OCI-LY1 (cell line): ENCODE results near the gene ANTXRL.
"Not testable (repeated sequence)": the region's sequence is repeated elsewhere in the genome, so short reads cannot be mapped to it uniquely, and the experiment has no call there.

Experiments used
- H2AFZ ChIP-seq: fragments of 200-600 bp; sonication (generic), shearing (Covaris generic); 2 replicates; pipeline ENCODE4 v1.6.0; 2014; ENCODE audit warnings: antibody characterized with exemption, mild to moderate bottlenecking, low read length
- H3F3A ChIP-seq: fragments of 200-600 bp; sonication (generic), shearing (Covaris generic); 2 replicates; pipeline ENCODE4 v1.6.0; 2014; ENCODE audit warnings: mild to moderate bottlenecking, antibody characterized with exemption, low read length, moderate library complexity; ENCODE audit not compliant: insufficient read depth
- H3K27ac ChIP-seq: fragments of 200-600 bp; sonication (generic); 2 replicates; pipeline ENCODE4 v1.5.1; 2014; ENCODE audit warnings: low read length, mixed run types, mild to moderate bottlenecking, low read depth; ENCODE audit not compliant: poor library complexity, severe bottlenecking
- H3K27me3 ChIP-seq: fragments of 200-600 bp; sonication (generic); 2 replicates; pipeline ENCODE4 v1.6.0; 2014; ENCODE audit warnings: antibody characterized with exemption, mild to moderate bottlenecking, low read length, moderate library complexity; ENCODE audit not compliant: insufficient read depth
- H3K36me3 ChIP-seq: fragments of 200-600 bp; sonication (generic); 2 replicates; pipeline ENCODE4 v1.6.1; 2014; ENCODE audit warnings: mild to moderate bottlenecking, antibody characterized with exemption, low read length, moderate library complexity, mixed read lengths; ENCODE audit not compliant: insufficient read depth
- H3K4me1 ChIP-seq: fragments of 200-600 bp; sonication (generic); 2 replicates; pipeline ENCODE4 v1.5.1; 2014; ENCODE audit warnings: mild to moderate bottlenecking, low read length, moderate library complexity; ENCODE audit not compliant: insufficient read depth, severe bottlenecking
- H3K4me2 ChIP-seq: fragments of 200-600 bp; sonication (generic), shearing (Covaris generic); 2 replicates; pipeline ENCODE4 v1.6.1; 2014; ENCODE audit warnings: low read length
- H3K4me3 ChIP-seq: fragments of 200-600 bp; sonication (generic); 2 replicates; pipeline ENCODE4 v1.5.1; 2014; ENCODE audit warnings: low read length, low read depth, mild to moderate bottlenecking, mixed read lengths; ENCODE audit not compliant: poor library complexity, severe bottlenecking
- H3K79me2 ChIP-seq: fragments of 200-600 bp; shearing (Covaris generic); 2 replicates; pipeline ENCODE4 v1.6.1; 2016; ENCODE audit warnings: mixed run types, low read length, mixed read lengths; ENCODE audit not compliant: insufficient read depth
- H3K9ac ChIP-seq: fragments of 200-600 bp; sonication (generic), shearing (Covaris generic); 2 replicates; pipeline ENCODE4 v1.6.1; 2014; ENCODE audit warnings: mild to moderate bottlenecking, low read length, mixed read lengths
- H3K9me2 ChIP-seq: fragments of 200-600 bp; sonication (generic), shearing (Covaris generic); 2 replicates; pipeline ENCODE4 v1.6.1; 2014; ENCODE audit warnings: low read depth, mild to moderate bottlenecking, low read length, mixed read lengths
- H3K9me3 ChIP-seq: fragments of 200-600 bp; shearing (Covaris generic); 2 replicates; pipeline ENCODE4 v1.6.1; 2014; ENCODE audit warnings: low read length, mixed read lengths
- H4K20me1 ChIP-seq: fragments of 200-600 bp; sonication (generic), shearing (Covaris generic); 2 replicates; pipeline ENCODE4 v1.6.0; 2016; ENCODE audit warnings: mild to moderate bottlenecking, low read length; ENCODE audit not compliant: insufficient read depth
- EZH2 ChIP-seq: fragments of 200-600 bp; sonication (generic), shearing (Covaris generic); IDR thresholded peaks from 2 replicates; pipeline ENCODE4 v1.8.0; 2017; ENCODE audit warnings: borderline replicate concordance, mixed run types, mild to moderate bottlenecking, antibody characterized with exemption, low read length, moderate library complexity, mixed read lengths
- TF ChIP-seq, protein P1 (sequence below): fragments of 200-600 bp; sonication (generic), shearing (Covaris generic); IDR thresholded peaks from 2 replicates; pipeline ENCODE4 v1.5.1; 2017; ENCODE audit warnings: mild to moderate bottlenecking, antibody characterized with exemption, low read length, moderate library complexity, mixed read lengths

The ANTXRL gene

DNA sequence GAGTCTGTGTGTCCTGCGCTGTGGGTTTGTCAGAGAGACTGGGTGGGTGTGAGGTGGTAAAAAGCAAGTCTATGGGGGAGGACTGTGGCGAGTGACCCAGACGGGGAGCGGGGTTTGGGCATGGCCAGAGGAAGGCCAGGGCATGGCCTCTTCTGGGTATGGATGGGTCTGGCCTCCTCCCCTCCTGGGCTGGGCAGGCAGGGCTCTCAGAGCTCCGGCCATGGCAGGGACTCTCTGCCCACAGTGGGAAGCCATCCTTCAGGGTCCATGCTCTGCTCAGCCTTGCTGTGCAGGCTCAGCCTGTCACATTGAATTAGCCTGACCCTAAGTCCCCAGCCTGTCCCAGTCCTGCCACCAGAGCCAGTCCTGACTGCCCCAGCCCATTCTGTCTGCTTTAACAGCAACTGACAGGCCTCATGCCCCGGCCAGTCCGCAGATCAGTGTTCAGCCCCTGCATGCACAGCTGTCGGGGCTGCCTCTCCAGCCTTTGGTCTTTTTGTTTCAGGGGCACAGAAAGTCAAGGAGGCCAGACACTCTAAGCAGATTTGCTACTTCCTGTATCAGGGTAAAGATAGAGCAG lies 7.9 kb downstream of the ANTXRL start:
- Histone ChIP-seq H4K20me1 (no peaks in the 10 kb centered on the region), H3K79me2 (no peaks in the 10 kb centered on the region), H3K4me3 (no peak overlapping the region), H3K27me3 (no peaks in the 10 kb centered on the region; the same call in 1 of the 2 replicates), H3K27ac (no peak overlapping the region), H3K9me2 (no peaks in the 10 kb centered on the region), H3K4me2 (no peak overlapping the region), H3K36me3 (no peaks in the 10 kb centered on the region), H3K9ac (no peak overlapping the region), H3F3A (no peaks in the 10 kb centered on the region), H2AFZ (no peak overlapping the region), H3K4me1 (peaks cover 3% of the 10 kb centered on the region), H3K9me3 (no peaks in the 10 kb centered on the region)
- no peak for TF ChIP-seq EZH2
- TF ChIP-seq, protein P1, sequence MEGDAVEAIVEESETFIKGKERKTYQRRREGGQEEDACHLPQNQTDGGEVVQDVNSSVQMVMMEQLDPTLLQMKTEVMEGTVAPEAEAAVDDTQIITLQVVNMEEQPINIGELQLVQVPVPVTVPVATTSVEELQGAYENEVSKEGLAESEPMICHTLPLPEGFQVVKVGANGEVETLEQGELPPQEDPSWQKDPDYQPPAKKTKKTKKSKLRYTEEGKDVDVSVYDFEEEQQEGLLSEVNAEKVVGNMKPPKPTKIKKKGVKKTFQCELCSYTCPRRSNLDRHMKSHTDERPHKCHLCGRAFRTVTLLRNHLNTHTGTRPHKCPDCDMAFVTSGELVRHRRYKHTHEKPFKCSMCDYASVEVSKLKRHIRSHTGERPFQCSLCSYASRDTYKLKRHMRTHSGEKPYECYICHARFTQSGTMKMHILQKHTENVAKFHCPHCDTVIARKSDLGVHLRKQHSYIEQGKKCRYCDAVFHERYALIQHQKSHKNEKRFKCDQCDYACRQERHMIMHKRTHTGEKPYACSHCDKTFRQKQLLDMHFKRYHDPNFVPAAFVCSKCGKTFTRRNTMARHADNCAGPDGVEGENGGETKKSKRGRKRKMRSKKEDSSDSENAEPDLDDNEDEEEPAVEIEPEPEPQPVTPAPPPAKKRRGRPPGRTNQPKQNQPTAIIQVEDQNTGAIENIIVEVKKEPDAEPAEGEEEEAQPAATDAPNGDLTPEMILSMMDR = no peak

DNA sequence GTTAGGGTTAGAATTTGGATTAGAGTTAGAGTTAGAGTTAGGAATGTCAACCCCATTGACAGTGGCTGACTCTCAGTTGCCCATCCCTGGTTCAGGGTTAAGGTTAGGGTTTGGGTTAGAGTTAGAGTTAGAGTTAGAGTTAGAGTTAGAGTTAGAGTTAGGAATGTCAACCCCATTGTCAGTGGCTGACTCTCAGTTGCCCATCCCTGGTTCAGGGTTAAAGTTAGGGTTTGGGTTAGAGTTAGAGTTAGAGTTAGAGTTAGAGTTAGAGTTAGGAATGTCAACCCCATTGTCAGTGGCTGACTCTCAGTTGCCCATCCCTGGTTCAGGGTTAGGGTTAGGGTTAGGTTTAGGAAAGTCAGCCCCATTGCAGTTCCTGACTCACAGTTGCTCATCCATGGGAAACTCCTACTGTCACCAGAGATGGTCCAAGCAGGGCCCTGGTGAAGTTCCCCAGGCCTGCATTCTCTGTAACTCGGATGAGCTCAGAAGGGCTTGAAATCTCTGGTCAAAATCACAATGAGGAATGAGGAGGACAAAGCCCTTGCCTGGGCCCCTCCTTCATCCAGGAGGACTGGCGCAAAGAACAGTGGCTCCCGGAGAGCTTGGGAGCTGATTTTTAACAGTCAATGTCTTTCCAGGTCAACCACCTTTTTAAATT lies 8.7 kb downstream of the ANTXRL start:
- not testable (repeated sequence) for H3K9ac ChIP-seq, H2AFZ ChIP-seq, H3K27me3 ChIP-seq, H4K20me1 ChIP-seq, H3K36me3 ChIP-seq, H3K4me3 ChIP-seq, H3K4me1 ChIP-seq, H3K27ac ChIP-seq, H3K9me2 ChIP-seq, H3F3A ChIP-seq, H3K79me2 ChIP-seq, H3K9me3 ChIP-seq, H3K4me2 ChIP-seq

DNA sequence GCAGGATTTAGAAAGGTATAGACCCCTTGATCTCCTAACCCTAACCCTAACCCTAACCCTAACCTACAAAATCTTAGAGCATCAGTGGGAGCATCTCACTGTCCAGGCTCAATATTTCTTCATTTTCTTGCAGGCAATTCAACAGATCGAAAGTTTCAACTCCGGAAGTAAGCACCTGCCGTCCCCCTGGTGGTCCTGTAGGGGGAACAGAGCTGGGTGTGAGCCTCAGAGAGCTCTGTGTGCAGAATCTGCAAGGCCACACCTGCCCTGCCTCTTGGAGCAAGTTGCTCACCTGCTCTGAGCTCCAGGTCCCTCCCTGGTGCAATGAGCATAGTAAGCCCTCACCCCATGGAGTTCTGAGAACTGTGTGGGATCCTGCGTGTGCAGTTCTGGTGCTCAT lies 9.3 kb downstream of the ANTXRL start:
- H3K4me2 ChIP-seq, H3K4me3 ChIP-seq, H3K9ac ChIP-seq, H3K4me1 ChIP-seq, H3K27ac ChIP-seq, H3K36me3 ChIP-seq, H3K79me2 ChIP-seq, H3F3A ChIP-seq, H3K9me2 ChIP-seq, H4K20me1 ChIP-seq, H3K9me3 ChIP-seq, H2AFZ ChIP-seq, H3K27me3 ChIP-seq: not testable (repeated sequence)

DNA sequence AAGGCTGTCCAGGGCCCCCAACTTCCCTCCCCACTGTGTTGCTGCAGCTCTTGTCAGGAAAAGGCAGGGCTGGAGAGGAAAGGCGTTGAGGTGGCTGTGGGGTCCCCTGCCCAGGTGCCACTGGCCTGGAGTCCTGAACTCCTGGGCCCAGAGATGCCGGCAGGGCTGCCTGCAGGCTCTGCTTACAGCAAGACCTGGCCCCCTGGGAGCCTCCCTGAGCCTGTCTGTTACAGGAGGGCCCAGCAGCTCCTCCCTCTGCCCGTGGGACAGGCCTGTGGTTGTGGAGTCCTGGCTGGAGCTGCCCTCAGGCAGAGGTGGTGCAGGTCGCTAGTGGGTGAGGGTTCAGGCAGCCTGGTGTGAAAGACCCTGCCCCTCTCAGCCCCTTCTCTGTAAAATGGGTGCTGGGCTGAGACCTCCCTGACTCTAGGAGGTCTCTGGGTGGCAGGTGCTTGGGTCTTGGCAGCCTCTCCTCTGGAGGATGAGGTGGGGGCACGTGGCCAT lies 9.9 kb downstream of the ANTXRL start:
- Histone ChIP-seq H4K20me1 (no peaks in the 10 kb centered on the region), H3K27ac (no peak overlapping the region), H3K4me3 (no peak overlapping the region), H2AFZ (no peak overlapping the region), H3F3A (no peaks in the 10 kb centered on the region), H3K36me3 (no peaks in the 10 kb centered on the region), H3K27me3 (no peaks in the 10 kb centered on the region), H3K9me2 (no peaks in the 10 kb centered on the region), H3K9me3 (no peaks in the 10 kb centered on the region), H3K79me2 (no peaks in the 10 kb centered on the region), H3K9ac (no peak overlapping the region), H3K4me1 (peaks cover 3% of the 10 kb centered on the region), H3K4me2 (no peak overlapping the region)
- TF ChIP-seq, protein P1 = no peak
- no peak for TF ChIP-seq EZH2
